Mucosa of descending colon (tissue), 3 donors: ENCODE data around the gene ARHGAP4. TPM values are rescaled to one million over a fixed set of nuclear protein-coding genes. Genes with fewer than 3 reads are reported as not detected.

Experiments
- ATAC-seq: fragments of 200-7000 bp; cut with Tn5 transposase; one replicate; pipeline ENCODE4 v1.9.1; 2020; ENCODE audit warnings: mild to moderate bottlenecking, moderate library complexity
- DNase-seq, 3 donors: peaks; one replicate each; pipeline ENCODE4 v3.0.0-alpha.2; 2020
- H3K36me3 ChIP-seq: fragments of 200-600 bp; one replicate; pipeline ENCODE4 v1.8.0; 2021; ENCODE audit warnings: low read depth, mild to moderate bottlenecking
- H3K4me1 ChIP-seq: fragments of 200-600 bp; one replicate; pipeline ENCODE4 v1.8.0; 2021; ENCODE audit warnings: low read depth, mild to moderate bottlenecking
- H3K4me3 ChIP-seq: fragments of 200-600 bp; one replicate; pipeline ENCODE4 v1.8.0; 2021; ENCODE audit warnings: mild to moderate bottlenecking
- H3K9me3 ChIP-seq: fragments of 200-600 bp; one replicate; pipeline ENCODE4 v1.8.0; 2021; ENCODE audit warnings: mild to moderate bottlenecking
- intact Hi-C, 2 donors: fragments of 100-400 bp; cut with DNase I in 1 of 2; cut with micrococcal nuclease in 1 of 2; formaldehyde crosslinking; loops; one replicate each; pipeline versions ENCODE4 v1.11.0 to v1.11.1; 2022; cut with DNase I, micrococcal nuclease
- total RNA-seq, 3 donors: library from RNA; stranded (reverse); fragmentation: NEBNext Ultra II Directional in 2 of 3; extraction: Animal tissue kit (Norgen Biotek cat#: 25700) in 2 of 3; gene quantifications; one replicate each; pipeline versions ENCODE4 v1.2.1 to v1.2.4, GENCODE V29; 2021 to 2023
- TF ChIP-seq, protein P1 (sequence below): fragments of 200-600 bp; IDR thresholded peaks from one replicate; pipeline ENCODE4 v1.8.0; 2022; ENCODE audit warnings: antibody characterized with exemption, mild to moderate bottlenecking
- donor health status: DM: no; HTN: no; CAD: no; lungs with moderate emphysema.
- donor health status: DM: no; HTN: no; CAD: no.
- donor health status: DM: no; HTN: yes; CAD: no.

The ARHGAP4 gene
- total RNA-seq, 3 donors from 2014 or later: 35.0 to 47.8 (median 36.7) TPM

DNA sequence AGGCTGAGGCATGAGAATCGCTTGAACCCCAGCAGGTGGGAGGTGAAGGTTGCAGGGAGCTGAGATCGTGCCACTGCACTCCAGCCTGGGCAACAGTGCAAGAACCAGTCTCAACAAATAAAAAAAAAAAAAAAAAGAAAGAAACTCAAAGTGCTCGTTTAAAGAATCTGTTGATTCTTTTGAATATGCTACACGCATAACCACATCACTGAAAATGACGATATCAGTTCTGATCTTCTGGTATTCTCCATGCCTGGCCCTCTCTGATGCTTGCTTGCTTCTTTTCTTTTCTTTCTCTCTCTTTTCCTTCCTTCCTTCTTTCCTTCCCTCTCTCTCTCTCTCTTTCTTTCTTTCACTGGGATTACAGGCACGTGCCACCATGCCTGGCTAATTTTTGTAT is 14.3 kb downstream of the ARHGAP4 start:
- Histone ChIP-seq H3K4me3 (no peak overlapping the region), H3K9me3 (no peaks in the 10 kb centered on the region), H3K36me3 (no peaks in the 10 kb centered on the region), H3K4me1 (no peaks in the 10 kb centered on the region)
- TF ChIP-seq, protein P1, sequence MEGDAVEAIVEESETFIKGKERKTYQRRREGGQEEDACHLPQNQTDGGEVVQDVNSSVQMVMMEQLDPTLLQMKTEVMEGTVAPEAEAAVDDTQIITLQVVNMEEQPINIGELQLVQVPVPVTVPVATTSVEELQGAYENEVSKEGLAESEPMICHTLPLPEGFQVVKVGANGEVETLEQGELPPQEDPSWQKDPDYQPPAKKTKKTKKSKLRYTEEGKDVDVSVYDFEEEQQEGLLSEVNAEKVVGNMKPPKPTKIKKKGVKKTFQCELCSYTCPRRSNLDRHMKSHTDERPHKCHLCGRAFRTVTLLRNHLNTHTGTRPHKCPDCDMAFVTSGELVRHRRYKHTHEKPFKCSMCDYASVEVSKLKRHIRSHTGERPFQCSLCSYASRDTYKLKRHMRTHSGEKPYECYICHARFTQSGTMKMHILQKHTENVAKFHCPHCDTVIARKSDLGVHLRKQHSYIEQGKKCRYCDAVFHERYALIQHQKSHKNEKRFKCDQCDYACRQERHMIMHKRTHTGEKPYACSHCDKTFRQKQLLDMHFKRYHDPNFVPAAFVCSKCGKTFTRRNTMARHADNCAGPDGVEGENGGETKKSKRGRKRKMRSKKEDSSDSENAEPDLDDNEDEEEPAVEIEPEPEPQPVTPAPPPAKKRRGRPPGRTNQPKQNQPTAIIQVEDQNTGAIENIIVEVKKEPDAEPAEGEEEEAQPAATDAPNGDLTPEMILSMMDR: no peak
- ATAC-seq (no peak), DNase-seq (no peak)
- intact Hi-C loops: no loop called here

DNA sequence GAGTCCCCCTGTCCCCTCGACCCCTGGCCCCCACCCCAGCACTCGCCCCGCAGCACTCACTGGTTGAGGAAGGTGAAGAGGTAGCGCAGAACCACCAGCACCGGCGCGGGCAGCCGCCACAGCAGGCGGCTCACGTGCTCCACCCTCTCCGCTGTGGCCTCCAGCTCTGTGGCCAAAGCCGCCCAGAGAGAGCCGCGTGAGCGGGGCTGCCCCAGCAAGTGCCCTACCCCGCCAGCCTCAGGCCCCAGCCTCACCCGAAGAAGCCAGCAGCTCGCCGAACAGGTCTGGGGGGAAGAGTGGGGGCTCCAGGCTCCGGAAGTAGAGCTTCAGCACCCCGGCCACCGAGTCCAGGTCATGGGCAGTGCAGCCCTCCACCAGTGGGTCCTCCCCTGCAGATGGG is 15.6 kb downstream of the ARHGAP4 start:
- Histone ChIP-seq H3K36me3 (no peaks in the 10 kb centered on the region), H3K4me1 (no peaks in the 10 kb centered on the region), H3K9me3 (no peaks in the 10 kb centered on the region), H3K4me3 (no peak overlapping the region)
- intact Hi-C loops: no loop called here
- ATAC-seq: no peak
- no peak for DNase-seq
- TF ChIP-seq, protein P1: no peak

DNA sequence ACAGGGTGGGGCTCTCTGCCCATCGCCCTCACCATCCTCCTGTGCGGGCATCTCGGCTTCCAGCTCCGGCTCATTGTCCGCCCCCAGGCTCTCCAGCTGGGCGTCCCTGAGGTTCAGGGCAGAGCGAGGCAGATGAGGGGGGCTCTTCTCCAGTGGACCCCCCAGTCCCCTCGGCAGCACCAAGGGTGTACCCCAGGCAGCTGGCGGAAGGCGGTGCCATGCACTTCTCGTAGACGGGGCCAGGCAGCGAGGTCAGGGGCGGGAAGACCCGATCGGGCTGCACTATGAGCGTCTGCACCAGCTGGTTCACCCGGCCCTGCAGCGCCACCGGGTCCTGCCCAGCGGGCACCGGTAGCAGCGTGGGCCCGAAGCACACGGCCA is 16.1 kb downstream of the ARHGAP4 start:
- TF ChIP-seq, protein P1: no peak
- intact Hi-C loops: no loop called here
- Histone ChIP-seq H3K4me1 (no peaks in the 10 kb centered on the region), H3K9me3 (no peaks in the 10 kb centered on the region), H3K36me3 (no peaks in the 10 kb centered on the region), H3K4me3 (no peak overlapping the region)
- DNase-seq: no peak
- ATAC-seq: no peak

DNA sequence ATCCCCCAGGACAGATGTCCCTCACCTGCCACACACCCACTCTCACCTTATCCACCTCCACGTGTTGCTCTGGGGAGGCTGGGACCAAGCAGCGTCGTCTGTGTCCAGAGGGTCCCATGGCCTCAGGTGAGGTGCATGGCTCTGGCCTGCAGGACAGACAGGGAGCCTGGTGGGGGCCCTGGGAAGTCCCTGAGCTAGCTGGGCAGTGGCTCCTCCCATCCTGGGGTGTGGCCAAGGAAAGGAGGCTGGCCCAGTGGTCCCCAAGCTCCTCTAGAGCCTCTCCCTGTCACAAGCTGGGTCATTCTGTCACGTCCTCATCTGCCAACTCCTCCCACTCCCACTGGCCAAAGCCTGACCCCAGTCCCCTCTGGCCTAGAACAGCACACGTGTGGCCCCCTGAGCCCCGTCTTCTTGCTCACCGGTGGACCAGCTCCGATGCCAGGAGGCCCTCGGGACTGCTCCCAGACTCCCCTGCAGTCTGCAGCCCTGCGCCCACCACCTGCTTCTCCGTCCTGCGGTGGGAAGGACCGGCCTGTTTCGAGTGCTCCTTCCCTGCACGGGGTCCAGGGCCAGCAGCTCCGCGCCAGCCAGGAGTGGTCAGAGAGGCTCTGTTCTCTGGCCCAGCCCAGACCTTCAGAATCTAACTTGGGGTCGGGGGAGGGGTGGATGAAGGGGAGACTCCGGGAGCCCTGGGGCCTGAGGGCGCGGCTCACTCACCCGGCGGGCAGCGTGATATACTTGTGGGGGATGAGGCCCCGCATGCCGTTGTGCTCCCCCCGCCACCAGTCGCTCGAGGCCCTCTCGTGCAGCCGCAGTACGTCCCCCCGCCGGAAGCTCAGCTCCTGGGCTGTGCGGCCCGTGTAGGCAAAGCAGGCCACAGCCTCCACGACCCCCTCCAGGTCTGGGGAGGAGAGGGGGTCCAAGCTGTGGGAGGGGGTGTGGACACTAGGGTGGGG is 16.8 kb downstream of the ARHGAP4 start:
- DNase-seq (peak in 1 of 3 donors; percentile 49), ATAC-seq (no peak)
- intact Hi-C loops: no loop called here
- Histone ChIP-seq H3K36me3 (no peaks in the 10 kb centered on the region), H3K4me1 (no peaks in the 10 kb centered on the region), H3K9me3 (no peaks in the 10 kb centered on the region), H3K4me3 (no peak overlapping the region)
- TF ChIP-seq, protein P1: no peak

DNA sequence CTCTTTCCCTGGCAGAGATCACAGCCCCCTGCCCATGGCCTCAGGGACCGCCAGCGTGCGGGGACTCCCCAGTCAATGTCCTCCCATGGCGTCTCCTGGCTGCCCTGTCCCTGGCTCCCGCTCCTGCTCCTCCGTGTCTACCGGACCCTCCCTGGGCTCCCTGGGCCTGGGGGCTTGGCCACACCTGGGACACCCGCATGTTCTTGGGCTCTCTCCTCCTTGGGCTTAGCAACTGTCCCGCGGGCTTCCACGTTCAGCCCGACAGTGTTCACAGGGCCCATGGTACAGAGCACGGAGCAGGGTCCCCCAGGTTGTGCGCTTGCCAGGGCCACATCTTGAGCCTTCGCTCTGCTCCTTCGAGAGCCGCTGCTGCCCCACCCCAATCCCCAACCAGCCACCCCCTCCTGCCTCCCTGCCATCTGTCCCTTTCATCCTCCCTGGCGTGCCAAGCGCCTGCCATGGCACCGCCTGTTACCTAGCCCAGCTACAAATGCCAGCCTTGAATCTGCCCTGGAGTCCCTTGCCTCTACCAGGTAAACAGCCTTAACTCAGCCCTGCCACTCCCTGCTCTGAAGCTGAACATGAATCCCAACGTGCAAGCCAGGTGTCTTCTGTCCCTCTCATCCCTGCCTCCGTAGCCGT is 17.7 kb downstream of the ARHGAP4 start:
- Histone ChIP-seq H3K4me3 (no peak overlapping the region), H3K36me3 (no peaks in the 10 kb centered on the region), H3K9me3 (no peaks in the 10 kb centered on the region), H3K4me1 (no peaks in the 10 kb centered on the region)
- DNase-seq (peak in 1 of 3 donors; percentile 47), ATAC-seq (no peak)
- TF ChIP-seq, protein P1: no peak
- intact Hi-C loops: no loop called here
